ENCODE results near the gene LYRM2.

The LYRM2 gene

GRCh38 chr6:89638320-89639195 is at the start of gene LYRM2 (continued):
- no peak for TF ChIP-seq ZNF416 (tag by site-specific recombination; IDR thresholded peaks at IDR 0.05)
- no peak for TF ChIP-seq ZFP3 (tag by site-specific recombination; IDR thresholded peaks at IDR 0.05; ENCODE audit: low read depth)
- no peak; the same call in 1 of the 2 replicates for TF ChIP-seq ZFP37 (tag by site-specific recombination; IDR thresholded peaks at IDR 0.05)
- TF ChIP-seq ZNF645 (tag by site-specific recombination; IDR thresholded peaks at IDR 0.05): no peak
- peak; percentile 80 for TF ChIP-seq YY1 (tag by site-specific recombination; IDR thresholded peaks at IDR 0.05)

- Histone ChIP-seq H3K36me3 (ENCODE audit: control insufficient read depth in 2 of 2, insufficient read depth in 1 of 2, low read length in 2 of 2) (peaks cover 16 to 82% of the 10 kb centered on the region in 2 experiments), H3K9me3 (ENCODE audit: control insufficient read depth, insufficient read depth, low read depth, low read length) (no peaks in the 10 kb centered on the region), H3K27ac (ENCODE audit: extremely low read depth, low read depth, low read length) (no peak overlapping the region), H3K4me1 (ENCODE audit: control insufficient read depth, insufficient read depth, low read length) (no peaks in the 10 kb centered on the region), H3K4me3 (ENCODE audit: low read depth, low read length) (no peak overlapping the region)
- CTCF ChIA-PET: interaction anchor here (0.5 kb wide), 1 partner anchor 11 kb away, joined by 3 read pairs; no protein-coding TSS in a partner anchor
- POLR2A ChIA-PET: no interaction called here
- no peak for TF ChIP-seq YY1 (tag by site-specific recombination; IDR thresholded peaks at IDR 0.05)
- TF ChIP-seq KLF1 (tag by site-specific recombination; IDR thresholded peaks at IDR 0.05): no peak
- no peak for TF ChIP-seq ZBTB48 (tag by site-specific recombination; IDR thresholded peaks at IDR 0.05)
- no peak for TF ChIP-seq ZNF274 (IDR thresholded peaks at IDR 0.05; ENCODE audit: low read length)
- no peak for TF ChIP-seq ZNF274 (tag by site-specific recombination; IDR thresholded peaks at IDR 0.05; ENCODE audit: borderline replicate concordance)
- TF ChIP-seq ZNF223 (tag by site-specific recombination; IDR thresholded peaks at IDR 0.05): no peak
- no peak for TF ChIP-seq ELK4 (IDR thresholded peaks at IDR 0.05; ENCODE audit: borderline replicate concordance, low read depth, low read length)
- no peak for TF ChIP-seq ZNF843 (tag by site-specific recombination; IDR thresholded peaks at IDR 0.05)
- TF ChIP-seq ZNF707 (tag by site-specific recombination; IDR thresholded peaks at IDR 0.05): no peak
- no peak for TF ChIP-seq ZNF366 (tag by site-specific recombination; conservative IDR thresholded peaks at IDR 0.05)
Observed at GRCh38 chr6:89688328-89688727, 49.8 kb upstream of the LYRM2 start.

- ChIA-PET CTCF (interaction anchor here (0.7 kb wide), 1 partner anchor 147 kb away, joined by 3 read pairs; no protein-coding TSS in a partner anchor), POLR2A (no interaction called here)
- peaks cover 21 to 87% of the 10 kb centered on the region in 2 experiments for H3K36me3 ChIP-seq (ENCODE audit: control insufficient read depth in 2 of 2, insufficient read depth in 1 of 2, low read length in 2 of 2)
- H3K27ac ChIP-seq (ENCODE audit: extremely low read depth, low read depth, low read length): no peak overlapping the region
- H3K4me3 ChIP-seq (ENCODE audit: low read depth, low read length): no peak overlapping the region
- H3K4me1 ChIP-seq (ENCODE audit: control insufficient read depth, insufficient read depth, low read length): no peaks in the 10 kb centered on the region
- H3K9me3 ChIP-seq (ENCODE audit: control insufficient read depth, insufficient read depth, low read depth, low read length): no peaks in the 10 kb centered on the region
- TF ChIP-seq ZNF341 (tag by site-specific recombination; IDR thresholded peaks at IDR 0.05; ENCODE audit: low read depth) (no peak), EGR2 (tag by site-specific recombination; IDR thresholded peaks at IDR 0.05; ENCODE audit: low read depth) (no peak), ZNF530 (tag by site-specific recombination; IDR thresholded peaks at IDR 0.05; ENCODE audit: low read depth) (no peak), PRDM6 (tag by site-specific recombination; IDR thresholded peaks at IDR 0.05) (no peak), ZBTB8A (tag by site-specific recombination; IDR thresholded peaks at IDR 0.05) (no peak), RBAK (tag by site-specific recombination; IDR thresholded peaks at IDR 0.05) (no peak), KLF16 (tag by site-specific recombination; IDR thresholded peaks at IDR 0.05) (no peak), REPIN1 (tag by site-specific recombination; IDR thresholded peaks at IDR 0.05; ENCODE audit: low read depth) (no peak), ZNF23 (tag by site-specific recombination; IDR thresholded peaks at IDR 0.05; ENCODE audit: borderline replicate concordance) (no peak), ZNF423 (tag by site-specific recombination; IDR thresholded peaks at IDR 0.05) (no peak), YY1 (tag by site-specific recombination; IDR thresholded peaks at IDR 0.05) (no peak), ZNF639 (tag by site-specific recombination; IDR thresholded peaks at IDR 0.05) (no peak), ZNF555 (tag by site-specific recombination; conservative IDR thresholded peaks at IDR 0.05) (no peak), SP3 (tag by site-specific recombination; IDR thresholded peaks at IDR 0.05) (no peak), ZEB2 (tag by site-specific recombination; IDR thresholded peaks at IDR 0.05) (no peak), HOXC10 (CRISPR knock-in tag; IDR thresholded peaks at IDR 0.05) (no peak), ZNF843 (tag by site-specific recombination; IDR thresholded peaks at IDR 0.05) (no peak), ZNF792 (tag by site-specific recombination; IDR thresholded peaks at IDR 0.05) (no peak)
Observed at GRCh38 chr6:89685311-89685710, 46.8 kb upstream of the LYRM2 start.

All from HEK293 (cell line).